Mucosa of descending colon (tissue), 3 donors: ENCODE results near the gene TRMT2A. TPM values are rescaled to one million over a fixed set of nuclear protein-coding genes. Genes with fewer than 3 reads are reported as not detected.

ENCODE experiments used
- ATAC-seq: fragments of 200-7000 bp; cut with Tn5 transposase; one replicate; pipeline ENCODE4 v1.9.1; 2020; ENCODE audit warnings: mild to moderate bottlenecking, moderate library complexity
- DNase-seq, 3 donors: peaks; one replicate each; pipeline ENCODE4 v3.0.0-alpha.2; 2020
- H3K36me3 ChIP-seq: fragments of 200-600 bp; one replicate; pipeline ENCODE4 v1.8.0; 2021; ENCODE audit warnings: low read depth, mild to moderate bottlenecking
- H3K4me1 ChIP-seq: fragments of 200-600 bp; one replicate; pipeline ENCODE4 v1.8.0; 2021; ENCODE audit warnings: low read depth, mild to moderate bottlenecking
- H3K4me3 ChIP-seq: fragments of 200-600 bp; one replicate; pipeline ENCODE4 v1.8.0; 2021; ENCODE audit warnings: mild to moderate bottlenecking
- H3K9me3 ChIP-seq: fragments of 200-600 bp; one replicate; pipeline ENCODE4 v1.8.0; 2021; ENCODE audit warnings: mild to moderate bottlenecking
- intact Hi-C, 2 donors: fragments of 100-400 bp; cut with DNase I in 1 of 2; cut with micrococcal nuclease in 1 of 2; formaldehyde crosslinking; loops; one replicate each; pipeline versions ENCODE4 v1.11.0 to v1.11.1; 2022; cut with DNase I, micrococcal nuclease
- total RNA-seq, 3 donors: library from RNA; stranded (reverse); fragmentation: NEBNext Ultra II Directional in 2 of 3; extraction: Animal tissue kit (Norgen Biotek cat#: 25700) in 2 of 3; gene quantifications; one replicate each; pipeline versions ENCODE4 v1.2.1 to v1.2.4, GENCODE V29; 2021 to 2023
- TF ChIP-seq, protein P1 (sequence below): fragments of 200-600 bp; IDR thresholded peaks from one replicate; pipeline ENCODE4 v1.8.0; 2022; ENCODE audit warnings: antibody characterized with exemption, mild to moderate bottlenecking
- donor health status: DM: no; HTN: no; CAD: no; lungs with moderate emphysema.
- donor health status: DM: no; HTN: no; CAD: no.
- donor health status: DM: no; HTN: yes; CAD: no.

The TRMT2A gene
- total RNA-seq, 3 donors from 2014 or later: 34.4 to 50.0 (median 37.6) TPM

DNA sequence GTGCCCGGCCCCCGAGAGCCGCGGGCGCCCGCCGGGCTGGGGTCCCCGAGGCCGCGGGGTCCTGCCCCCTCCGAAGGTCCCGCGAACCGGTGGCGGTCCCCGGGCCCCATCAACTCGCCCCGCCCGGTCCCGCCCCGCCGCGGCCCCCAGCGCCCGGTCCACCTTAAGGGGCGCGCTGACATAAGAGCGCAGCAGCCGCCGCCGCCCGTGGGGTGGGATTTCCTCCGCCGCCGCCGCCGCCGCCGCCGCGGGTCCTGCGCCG lies 14.5 kb upstream of the TRMT2A start, which contains the start of gene ZDHHC8:
Gene ZDHHC8 (plus strand): TSS at position 208 of the 262 bp plus-strand sequence. CDS start 144 bp downstream, outside the sequence.
- Histone ChIP-seq H3K9me3 (no peaks in the 10 kb centered on the region), H3K36me3 (no peaks in the 10 kb centered on the region), H3K4me3 (peak within 1 kb of the TSS; percentile 94), H3K4me1 (peaks cover 14% of the 10 kb centered on the region)
- TF ChIP-seq, protein P1, sequence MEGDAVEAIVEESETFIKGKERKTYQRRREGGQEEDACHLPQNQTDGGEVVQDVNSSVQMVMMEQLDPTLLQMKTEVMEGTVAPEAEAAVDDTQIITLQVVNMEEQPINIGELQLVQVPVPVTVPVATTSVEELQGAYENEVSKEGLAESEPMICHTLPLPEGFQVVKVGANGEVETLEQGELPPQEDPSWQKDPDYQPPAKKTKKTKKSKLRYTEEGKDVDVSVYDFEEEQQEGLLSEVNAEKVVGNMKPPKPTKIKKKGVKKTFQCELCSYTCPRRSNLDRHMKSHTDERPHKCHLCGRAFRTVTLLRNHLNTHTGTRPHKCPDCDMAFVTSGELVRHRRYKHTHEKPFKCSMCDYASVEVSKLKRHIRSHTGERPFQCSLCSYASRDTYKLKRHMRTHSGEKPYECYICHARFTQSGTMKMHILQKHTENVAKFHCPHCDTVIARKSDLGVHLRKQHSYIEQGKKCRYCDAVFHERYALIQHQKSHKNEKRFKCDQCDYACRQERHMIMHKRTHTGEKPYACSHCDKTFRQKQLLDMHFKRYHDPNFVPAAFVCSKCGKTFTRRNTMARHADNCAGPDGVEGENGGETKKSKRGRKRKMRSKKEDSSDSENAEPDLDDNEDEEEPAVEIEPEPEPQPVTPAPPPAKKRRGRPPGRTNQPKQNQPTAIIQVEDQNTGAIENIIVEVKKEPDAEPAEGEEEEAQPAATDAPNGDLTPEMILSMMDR: no peak
- intact Hi-C loops: no loop called here
- ATAC-seq (peak; percentile 68), DNase-seq (peak in 2 of 3 donors; percentile 58 to 62)

DNA sequence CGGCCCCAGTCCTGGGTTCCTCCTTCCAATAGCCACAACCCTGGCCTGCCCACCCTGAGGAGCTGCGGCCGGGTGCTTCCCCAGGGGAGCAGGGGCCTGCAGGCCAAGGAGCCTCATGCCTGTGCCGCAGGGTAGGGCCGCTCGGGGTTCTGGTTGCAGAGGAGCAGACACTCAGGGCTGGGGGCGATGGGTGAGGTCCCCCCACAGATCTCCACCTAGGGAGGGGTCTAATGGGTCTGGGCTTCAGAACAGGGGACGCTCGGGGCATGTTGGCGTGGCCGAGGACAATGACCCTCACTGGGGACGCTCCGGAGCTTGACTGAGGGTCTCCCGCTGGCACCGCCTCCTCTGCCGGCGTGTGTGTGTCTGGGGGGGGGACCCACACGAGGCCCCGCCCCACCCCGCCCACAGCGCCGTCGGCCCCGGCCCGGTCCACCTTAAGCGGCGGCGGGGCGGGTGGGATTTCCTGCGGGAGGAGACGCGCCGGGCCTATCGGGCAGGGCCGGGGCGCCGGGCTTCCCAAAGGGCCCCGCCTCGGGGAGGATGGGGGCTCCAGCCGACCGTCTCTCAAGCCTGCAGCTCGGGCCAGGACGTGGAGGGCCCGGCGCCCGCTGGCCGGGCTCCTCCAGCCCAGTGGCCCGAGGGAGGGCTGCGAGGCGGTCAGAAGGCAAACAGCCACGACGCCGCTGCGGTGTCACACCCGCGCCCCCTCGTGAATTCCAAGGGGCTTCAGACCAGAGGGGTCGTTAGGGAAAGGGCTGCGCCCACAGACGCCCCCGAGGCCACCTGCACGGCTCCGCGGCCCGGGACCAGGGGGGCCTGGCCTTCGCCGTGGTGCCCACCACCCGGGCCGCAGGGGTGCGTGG lies 13.9 kb upstream of the TRMT2A start:
- DNase-seq (peak; percentile 84 to 89 (median 86)), ATAC-seq (peak; percentile 85)
- H3K4me1 ChIP-seq: peaks cover 14% of the 10 kb centered on the region
- peak overlapping the region; percentile 94 for H3K4me3 ChIP-seq
- intact Hi-C loops: no loop called here
- H3K9me3 ChIP-seq: no peaks in the 10 kb centered on the region
- TF ChIP-seq, protein P1: no peak
- H3K36me3 ChIP-seq: no peaks in the 10 kb centered on the region

DNA sequence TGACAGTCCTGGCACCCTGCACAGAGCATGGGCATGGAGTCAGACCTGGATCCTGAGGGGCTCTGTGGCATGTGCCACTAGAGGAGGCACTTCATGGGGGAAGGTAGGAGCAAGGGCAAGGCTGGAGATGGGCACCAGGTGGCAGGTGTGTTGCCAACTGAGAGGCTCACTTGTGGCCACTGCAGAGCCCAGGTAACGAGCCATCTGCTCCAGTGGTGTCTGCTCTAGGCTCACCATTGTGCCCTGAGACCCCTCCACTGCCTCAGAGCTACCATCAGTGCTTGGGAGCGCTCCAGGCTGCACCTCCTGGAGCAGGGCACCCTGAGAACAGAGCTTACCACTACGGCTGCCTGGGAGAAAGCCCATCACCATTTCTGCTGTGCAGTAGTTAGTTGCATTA lies 13.3 kb upstream of the TRMT2A start:
- intact Hi-C loops: no loop called here
- Histone ChIP-seq H3K36me3 (no peaks in the 10 kb centered on the region), H3K9me3 (no peaks in the 10 kb centered on the region), H3K4me3 (no peak overlapping the region), H3K4me1 (peaks cover 14% of the 10 kb centered on the region)
- ATAC-seq (peak; percentile 39), DNase-seq (no peak)
- TF ChIP-seq, protein P1: no peak

DNA sequence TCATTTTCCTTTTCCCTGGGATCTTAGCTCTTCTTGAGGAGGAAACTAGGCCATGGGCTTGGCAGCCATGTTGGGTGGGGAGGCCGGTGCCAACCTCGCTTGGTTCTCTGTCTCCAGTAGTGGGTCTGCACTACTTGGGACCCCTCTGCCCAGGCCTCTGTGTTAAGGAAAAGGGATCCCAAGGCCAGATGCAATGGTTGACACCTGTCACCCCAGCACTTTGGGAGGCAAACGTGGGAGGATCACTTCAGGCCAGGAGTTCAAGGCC lies 12.7 kb upstream of the TRMT2A start:
- DNase-seq (no peak), ATAC-seq (no peak)

DNA sequence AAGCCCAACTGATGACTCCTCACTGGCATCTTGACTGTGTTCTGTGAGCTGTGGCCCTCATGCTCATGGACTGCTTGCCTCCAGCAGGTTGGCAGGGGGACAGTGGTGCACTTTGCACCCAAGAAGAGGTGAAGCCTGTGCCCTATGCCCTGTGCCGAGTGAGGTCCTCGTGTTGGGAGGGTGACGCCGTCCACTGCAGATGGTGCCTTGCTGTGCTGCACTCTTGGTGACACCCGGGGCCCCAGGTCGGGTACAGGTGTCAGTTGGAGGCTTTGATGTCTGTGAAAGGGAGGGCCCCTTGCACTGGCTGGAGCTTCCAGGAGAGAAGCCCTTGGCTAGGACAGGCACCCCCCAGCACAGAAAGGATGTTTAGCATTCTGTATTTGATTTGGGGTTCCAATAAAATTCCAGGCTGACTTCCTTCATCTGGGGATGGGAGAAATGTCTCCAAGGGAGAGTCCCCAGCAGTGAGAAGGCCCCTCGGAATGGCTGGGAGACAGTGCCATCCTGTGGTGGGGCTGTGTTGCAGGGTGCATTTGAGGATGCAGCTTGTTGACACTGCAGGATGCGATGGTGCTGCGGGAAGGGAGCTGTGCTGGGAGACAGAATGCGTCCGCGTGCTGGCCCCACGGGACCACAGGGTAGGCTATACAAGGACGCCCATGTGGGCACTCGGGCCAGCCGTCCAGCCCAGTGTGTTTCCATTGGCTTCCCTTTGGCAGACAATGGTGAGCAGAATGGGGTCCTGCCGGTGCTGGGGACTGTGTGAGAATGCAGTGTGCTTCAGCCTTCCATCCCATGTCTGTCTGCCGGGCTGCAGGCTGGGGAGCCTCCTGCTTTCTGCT lies 12.1 kb upstream of the TRMT2A start:
- Histone ChIP-seq H3K9me3 (no peaks in the 10 kb centered on the region), H3K36me3 (no peaks in the 10 kb centered on the region), H3K4me3 (no peak overlapping the region), H3K4me1 (peaks cover 14% of the 10 kb centered on the region)
- intact Hi-C loops: no loop called here
- DNase-seq (peak in 2 of 3 donors; percentile 44 to 55), ATAC-seq (peak; percentile 30)
- TF ChIP-seq, protein P1: no peak

More for the DNA sequence above, 12.7 kb upstream of the TRMT2A start:
- H3K4me1 ChIP-seq: peaks cover 14% of the 10 kb centered on the region
- no peaks in the 10 kb centered on the region for H3K9me3 ChIP-seq
- TF ChIP-seq, protein P1: no peak
- no peak overlapping the region for H3K4me3 ChIP-seq
- intact Hi-C loops: no loop called here
- no peaks in the 10 kb centered on the region for H3K36me3 ChIP-seq
